ENCODE data around the gene MED13L.

MED13L gene

DNA sequence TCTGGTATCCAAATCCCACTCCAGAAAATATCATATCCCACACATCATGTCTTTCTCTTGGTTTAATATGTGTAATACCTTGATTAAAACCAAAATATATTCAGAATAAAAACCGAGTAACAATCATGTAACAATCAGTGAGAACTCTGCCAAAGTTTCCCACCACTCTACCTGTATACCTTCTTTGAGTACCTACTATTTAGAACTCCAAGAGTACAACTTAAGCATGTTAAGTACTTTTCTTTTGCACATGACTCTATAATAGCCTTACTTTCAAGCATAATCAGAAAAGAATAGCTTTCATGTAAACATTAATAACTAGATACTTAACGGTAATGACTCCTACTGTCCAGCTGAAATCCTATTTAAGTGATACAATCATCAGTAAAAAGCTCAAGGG, 223.2 kb downstream of the MED13L start:
- Histone ChIP-seq H3K27me3 (no peaks in the 10 kb centered on the region), H3K4me3 (ENCODE audit: low read depth in 1 of 2, low read length in 1 of 2) (no peak overlapping the region), H3K9me3 (no peaks in the 10 kb centered on the region), H3K36me3 (no peaks in the 10 kb centered on the region), H3K4me1 (ENCODE audit: control insufficient read depth in 1 of 2, insufficient read depth in 1 of 2, low read depth in 1 of 2, low read length in 1 of 2) (peaks cover 8 to 15% of the 10 kb centered on the region in 2 experiments), H3K27ac (peak overlapping the region; percentile 53)
- TF ChIP-seq, protein P1, sequence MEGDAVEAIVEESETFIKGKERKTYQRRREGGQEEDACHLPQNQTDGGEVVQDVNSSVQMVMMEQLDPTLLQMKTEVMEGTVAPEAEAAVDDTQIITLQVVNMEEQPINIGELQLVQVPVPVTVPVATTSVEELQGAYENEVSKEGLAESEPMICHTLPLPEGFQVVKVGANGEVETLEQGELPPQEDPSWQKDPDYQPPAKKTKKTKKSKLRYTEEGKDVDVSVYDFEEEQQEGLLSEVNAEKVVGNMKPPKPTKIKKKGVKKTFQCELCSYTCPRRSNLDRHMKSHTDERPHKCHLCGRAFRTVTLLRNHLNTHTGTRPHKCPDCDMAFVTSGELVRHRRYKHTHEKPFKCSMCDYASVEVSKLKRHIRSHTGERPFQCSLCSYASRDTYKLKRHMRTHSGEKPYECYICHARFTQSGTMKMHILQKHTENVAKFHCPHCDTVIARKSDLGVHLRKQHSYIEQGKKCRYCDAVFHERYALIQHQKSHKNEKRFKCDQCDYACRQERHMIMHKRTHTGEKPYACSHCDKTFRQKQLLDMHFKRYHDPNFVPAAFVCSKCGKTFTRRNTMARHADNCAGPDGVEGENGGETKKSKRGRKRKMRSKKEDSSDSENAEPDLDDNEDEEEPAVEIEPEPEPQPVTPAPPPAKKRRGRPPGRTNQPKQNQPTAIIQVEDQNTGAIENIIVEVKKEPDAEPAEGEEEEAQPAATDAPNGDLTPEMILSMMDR (IDR thresholded peaks at IDR 0.05): no peak

DNA sequence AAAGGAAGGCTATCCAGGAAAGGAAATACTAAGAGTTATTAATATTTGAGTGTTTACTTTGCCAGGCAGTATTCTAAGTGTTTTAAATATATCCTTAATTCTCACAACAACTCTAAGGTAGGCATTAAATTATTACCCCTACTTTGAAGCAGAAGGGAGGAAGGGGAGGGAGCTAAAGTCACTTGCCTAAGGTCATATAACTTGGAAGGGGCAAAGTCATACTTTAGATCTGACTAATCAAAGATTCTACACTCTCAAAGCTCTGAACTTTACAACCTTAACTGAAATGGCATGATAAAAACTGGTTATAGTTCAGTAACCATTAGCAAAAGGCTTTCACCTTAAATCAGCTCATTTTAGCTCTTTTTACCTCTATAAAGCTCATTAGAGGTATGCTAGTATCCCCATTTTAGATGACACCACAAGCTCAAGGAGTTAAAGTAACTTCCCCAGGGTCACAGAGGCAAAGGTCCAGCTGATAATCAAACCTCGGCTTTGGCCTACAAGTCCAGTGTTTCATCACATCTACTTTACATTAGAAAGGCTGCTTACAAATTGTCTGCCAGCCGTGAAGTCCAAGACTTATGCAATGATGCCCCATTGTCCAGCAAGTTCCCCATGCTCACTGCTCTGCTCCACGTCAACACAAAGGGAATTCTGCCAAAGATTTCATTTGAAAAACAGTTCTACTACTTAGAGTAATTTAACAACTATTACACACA, 223.9 kb downstream of the MED13L start:
- TF ChIP-seq, protein P1 (IDR thresholded peaks at IDR 0.05): no peak
- Histone ChIP-seq H3K27ac (peak overlapping the region; percentile 53), H3K27me3 (no peaks in the 10 kb centered on the region)

DNA sequence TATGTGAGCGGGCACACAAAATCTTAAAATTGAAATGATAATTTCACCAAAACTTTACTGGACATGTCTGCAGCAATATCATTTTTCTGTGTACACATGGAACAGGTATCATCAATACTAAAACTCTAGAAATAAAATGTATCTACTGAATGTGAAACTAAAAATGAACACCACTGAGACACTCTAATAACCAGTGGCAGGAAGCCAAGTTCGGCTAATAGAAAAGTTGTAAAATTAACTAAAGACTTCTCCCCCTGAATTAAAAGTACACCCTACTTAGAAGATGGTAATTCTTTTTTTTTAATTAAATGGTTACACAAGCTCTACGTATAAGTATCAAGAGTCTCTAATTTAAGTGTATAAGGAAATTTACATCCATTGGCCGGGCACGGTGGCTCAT, 227.2 kb downstream of the MED13L start:
- Histone ChIP-seq H3K9me3 (no peaks in the 10 kb centered on the region), H3K4me1 (ENCODE audit: control insufficient read depth in 1 of 2, insufficient read depth in 1 of 2, low read depth in 1 of 2, low read length in 1 of 2) (peaks cover 17 to 27% of the 10 kb centered on the region in 2 experiments), H3K27ac (no peak overlapping the region), H3K4me3 (ENCODE audit: low read depth in 1 of 2, low read length in 1 of 2) (no peak overlapping the region), H3K27me3 (no peaks in the 10 kb centered on the region), H3K36me3 (no peaks in the 10 kb centered on the region)
- TF ChIP-seq, protein P1 (IDR thresholded peaks at IDR 0.05): no peak

More for the DNA sequence above, 223.9 kb downstream of the MED13L start:
- no peaks in the 10 kb centered on the region for H3K9me3 ChIP-seq
- no peak overlapping the region for H3K4me3 ChIP-seq (ENCODE audit: low read depth in 1 of 2, low read length in 1 of 2)
- H3K4me1 ChIP-seq (ENCODE audit: control insufficient read depth in 1 of 2, insufficient read depth in 1 of 2, low read depth in 1 of 2, low read length in 1 of 2): peaks cover 14 to 21% of the 10 kb centered on the region in 2 experiments
- H3K36me3 ChIP-seq: no peaks in the 10 kb centered on the region

DNA sequence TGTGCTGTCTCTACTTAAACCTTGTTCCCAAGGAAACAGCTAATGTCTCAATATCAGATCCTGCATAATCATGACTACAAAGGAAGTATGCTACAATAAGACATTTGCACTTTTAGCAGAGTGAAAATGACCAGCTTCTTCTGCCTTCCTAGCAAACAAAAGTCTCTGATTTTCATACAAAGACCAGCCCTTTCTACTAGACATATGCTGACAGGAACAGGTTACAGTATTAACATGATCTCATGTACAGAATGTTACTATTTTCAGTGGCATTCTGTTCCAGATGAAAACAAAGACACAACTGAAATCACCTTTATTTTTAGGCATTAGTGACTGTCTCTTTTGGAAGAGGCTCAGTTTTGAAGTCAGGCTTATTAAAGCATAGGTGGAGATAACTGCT, 228.6 kb downstream of the MED13L start:
- H3K4me1 ChIP-seq (ENCODE audit: control insufficient read depth in 1 of 2, insufficient read depth in 1 of 2, low read depth in 1 of 2, low read length in 1 of 2): peaks cover 15 to 22% of the 10 kb centered on the region in 2 experiments
- H3K9me3 ChIP-seq: no peaks in the 10 kb centered on the region
- TF ChIP-seq, protein P1 (IDR thresholded peaks at IDR 0.05): no peak
- no peak overlapping the region for H3K4me3 ChIP-seq (ENCODE audit: low read depth in 1 of 2, low read length in 1 of 2)
- no peaks in the 10 kb centered on the region for H3K36me3 ChIP-seq
- H3K27ac ChIP-seq: peak overlapping the region; percentile 72
- no peaks in the 10 kb centered on the region for H3K27me3 ChIP-seq

DNA sequence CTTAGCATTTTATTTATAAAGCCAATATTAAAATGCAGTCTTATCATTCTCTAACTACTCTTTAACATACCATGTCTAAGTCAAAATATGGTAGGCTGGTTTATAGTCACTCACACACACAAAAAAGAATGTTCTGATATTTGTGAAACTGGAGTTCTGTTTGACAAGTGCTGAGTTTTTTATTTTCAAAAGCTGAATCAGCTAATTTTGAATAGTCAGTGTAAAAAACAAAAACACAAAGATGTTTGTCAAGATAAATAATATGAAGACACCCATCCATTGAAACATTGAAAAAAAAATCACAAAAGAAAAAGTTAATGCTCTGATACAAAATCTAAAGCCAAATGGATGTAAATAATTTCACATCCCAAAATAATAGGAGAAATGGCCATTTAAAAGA, 231.5 kb downstream of the MED13L start:
- TF ChIP-seq, protein P1 (IDR thresholded peaks at IDR 0.05): no peak
- H3K36me3 ChIP-seq: no peaks in the 10 kb centered on the region
- H3K9me3 ChIP-seq: no peaks in the 10 kb centered on the region

More for the DNA sequence above, 231.5 kb downstream of the MED13L start:
- H3K27me3 ChIP-seq: no peaks in the 10 kb centered on the region
- H3K4me3 ChIP-seq (ENCODE audit: low read depth in 1 of 2, low read length in 1 of 2): no peak overlapping the region
- no peak overlapping the region for H3K27ac ChIP-seq
- H3K4me1 ChIP-seq (ENCODE audit: control insufficient read depth in 1 of 2, insufficient read depth in 1 of 2, low read depth in 1 of 2, low read length in 1 of 2): peaks cover 10 to 14% of the 10 kb centered on the region in 2 experiments
